HEK293 (cell line): ENCODE measurements around the gene KDM4C.
"Not testable (repeated sequence)": the region's sequence is repeated elsewhere in the genome, so short reads cannot be mapped to it uniquely, and the experiment has no call there.

ENCODE experiments used
- CTCF ChIP-seq: fragments of 450-650 bp; formaldehyde crosslinking; IDR thresholded peaks from 2 replicates; pipeline ENCODE4 v1.5.1; 2016; ENCODE audit warnings: missing biosample characterization, missing genetic modification characterization
- IKZF3 ChIP-seq: fragments of 450-650 bp; IDR thresholded peaks from 2 replicates; pipeline ENCODE4 v1.5.0; 2018; ENCODE audit warnings: missing biosample characterization, mild to moderate bottlenecking, missing genetic modification characterization, moderate library complexity
- SCRT1 ChIP-seq: fragments of 450-650 bp; formaldehyde crosslinking; IDR thresholded peaks from 2 replicates; pipeline ENCODE4 v1.5.1; 2016; ENCODE audit warnings: missing biosample characterization, missing genetic modification characterization, borderline replicate concordance
- YY1 ChIP-seq: fragments of 450-650 bp; formaldehyde crosslinking; IDR thresholded peaks from 2 replicates; pipeline ENCODE4 v1.5.1; 2018; ENCODE audit warnings: missing biosample characterization, missing genetic modification characterization
- ZNF221 ChIP-seq: fragments of 450-650 bp; formaldehyde crosslinking; IDR thresholded peaks from 2 replicates; pipeline ENCODE4 v1.5.1; 2017; ENCODE audit warnings: missing biosample characterization, missing genetic modification characterization, borderline replicate concordance
- ZNF26 ChIP-seq: fragments of 450-650 bp; formaldehyde crosslinking; IDR thresholded peaks from 2 replicates; pipeline ENCODE4 v1.5.1; 2016; ENCODE audit warnings: missing biosample characterization, missing genetic modification characterization

DNA sequence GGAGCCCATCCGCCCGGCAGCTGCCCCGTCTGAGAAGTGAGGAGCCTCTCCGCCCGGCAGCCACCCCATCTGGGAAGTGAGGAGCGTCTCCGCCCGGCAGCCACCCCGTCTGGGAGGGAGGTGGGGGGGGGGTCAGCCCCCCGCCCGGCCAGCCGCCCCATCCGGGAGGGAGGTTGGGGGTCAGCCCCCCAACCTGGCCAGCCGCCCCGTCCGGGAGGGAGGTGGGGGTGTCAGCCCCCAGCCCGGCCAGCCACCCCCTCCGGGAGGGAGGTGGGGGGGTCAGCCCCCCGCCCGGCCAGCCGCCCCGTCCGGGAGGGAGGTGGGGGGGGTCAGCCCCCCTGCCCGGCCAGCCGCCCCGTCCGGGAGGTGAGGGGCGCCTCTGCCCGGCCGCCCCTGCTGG is 49.9 kb downstream of the KDM4C start:
- TF ChIP-seq ZNF221; ZNF26; CTCF (tag by site-specific recombination); IKZF3 (tag by site-specific recombination); SCRT1 (tag by site-specific recombination); YY1: not testable (repeated sequence)
